HTERT RPE-1 (cell line): ENCODE measurements around the gene PHACTR2.
"Not testable (repeated sequence)": the region's sequence is repeated elsewhere in the genome, so short reads cannot be mapped to it uniquely, and the experiment has no call there.

Source experiments
- in situ Hi-C: fragments of 300-500 bp; cut with MboI; formaldehyde crosslinking; loops from 4 replicates; pipeline ENCODE4 v1.14.3; 2020; ENCODE audit warnings: low sequenced_read_pairs

Gene PHACTR2

GRCh38 chr6:143845033-143845432 is 167.3 kb downstream of the PHACTR2 start:
- in situ Hi-C loops: no loop called here

- in situ Hi-C loops: not testable (repeated sequence)
Measured at GRCh38 chr6:143851706-143852105, 173.9 kb downstream of the PHACTR2 start.

GRCh38 chr6:143855057-143855456 is 177.3 kb downstream of the PHACTR2 start:
- in situ Hi-C loops: not testable (repeated sequence)

- in situ Hi-C loops: not testable (repeated sequence)
Measured at GRCh38 chr6:143856762-143857161, 179.0 kb downstream of the PHACTR2 start.

GRCh38 chr6:143857651-143858050 is 179.9 kb downstream of the PHACTR2 start:
- in situ Hi-C loops: no loop called here

- in situ Hi-C loops: no loop called here
Measured at GRCh38 chr6:143859891-143860660, 182.3 kb downstream of the PHACTR2 start.

- in situ Hi-C loops: no loop called here
Measured at GRCh38 chr6:143863771-143864170, 186.0 kb downstream of the PHACTR2 start.

- in situ Hi-C loops: no loop called here
Measured at GRCh38 chr6:143864234-143864633, 186.5 kb downstream of the PHACTR2 start, which contains the start of gene ZC2HC1B. ZC2HC1B (plus strand) TSS chr6:143864474; CDS start chr6:143864540, 66 bp downstream.

- in situ Hi-C loops: no loop called here
Measured at GRCh38 chr6:143867236-143867635, 189.5 kb downstream of the PHACTR2 start.

- in situ Hi-C loops: not testable (repeated sequence)
Measured at GRCh38 chr6:143868808-143869207, 191.0 kb downstream of the PHACTR2 start.

- in situ Hi-C loops: not testable (repeated sequence)
Measured at GRCh38 chr6:143871202-143871730, 193.5 kb downstream of the PHACTR2 start.

GRCh38 chr6:143872201-143872600 is 194.4 kb downstream of the PHACTR2 start:
- in situ Hi-C loops: no loop called here

- in situ Hi-C loops: not testable (repeated sequence)
Measured at GRCh38 chr6:143873600-143873999, 195.8 kb downstream of the PHACTR2 start.

- in situ Hi-C loops: not testable (repeated sequence)
Measured at GRCh38 chr6:143874503-143874902, 196.7 kb downstream of the PHACTR2 start.

- in situ Hi-C loops: no loop called here
Measured at GRCh38 chr6:143877584-143878271, 200.0 kb downstream of the PHACTR2 start.

GRCh38 chr6:143878272-143878760 is 200.6 kb downstream of the PHACTR2 start:
- in situ Hi-C loops: no loop called here

GRCh38 chr6:143880412-143880811 is 202.6 kb downstream of the PHACTR2 start:
- in situ Hi-C loops: no loop called here
